ENCODE results near the gene NKD1.

The NKD1 gene

DNA sequence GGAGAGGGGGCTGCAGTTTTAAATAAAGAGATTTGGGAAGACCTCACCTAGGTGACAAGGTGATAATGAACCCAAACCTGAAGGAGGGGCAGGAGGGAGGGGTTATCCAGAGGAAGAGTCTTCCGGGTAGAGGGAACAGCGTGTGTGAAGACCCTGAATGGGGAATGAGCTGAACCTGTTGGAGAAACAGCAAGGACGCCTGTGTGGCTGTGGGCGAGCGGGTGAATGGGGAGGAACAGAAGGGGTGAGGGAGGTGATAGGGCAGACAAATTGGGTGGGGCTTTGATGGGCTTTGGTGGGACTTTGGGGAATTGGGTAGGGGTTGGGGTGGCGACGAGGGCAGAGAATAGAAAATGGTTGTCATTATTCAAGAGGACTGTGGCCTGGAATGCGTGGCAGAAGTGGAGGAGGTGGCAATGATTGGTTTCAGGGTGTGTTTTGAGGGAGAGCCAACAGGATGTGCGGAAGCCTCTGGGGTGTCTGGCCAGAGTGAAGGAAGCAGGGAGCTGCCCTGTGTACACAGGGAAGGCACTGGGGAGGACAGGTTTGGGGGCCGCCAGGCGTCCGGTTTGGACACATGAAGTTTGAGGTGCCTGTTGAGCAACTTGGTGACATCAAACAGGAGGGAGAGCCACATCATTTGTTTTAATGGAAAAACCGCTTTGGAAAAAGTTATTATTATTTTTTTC, 48.7 kb downstream of the NKD1 start:
- Histone ChIP-seq H3K4me1 (ENCODE audit: low read length) (no peaks in the 10 kb centered on the region), H3K4me3 (ENCODE audit: low read length) (no peak overlapping the region), H3F3A (ENCODE audit: insufficient read depth, low read length) (no peaks in the 10 kb centered on the region), H4K20me1 (ENCODE audit: insufficient read depth, low read length) (no peaks in the 10 kb centered on the region), H3K27me3 (replicated peaks; ENCODE audit: insufficient read depth, low read length) (no peaks in the 10 kb centered on the region), H3K9ac (ENCODE audit: low read length) (no peak overlapping the region), H3K4me2 (ENCODE audit: low read depth, low read length) (no peak overlapping the region), H3K36me3 (replicated peaks; ENCODE audit: insufficient read depth, low read length) (no peaks in the 10 kb centered on the region), H3K27ac (ENCODE audit: low read length) (no peak overlapping the region), H3K9me3 (replicated peaks; ENCODE audit: insufficient read depth, low read length) (no peaks in the 10 kb centered on the region), H3K9me2 (replicated peaks; ENCODE audit: insufficient read depth, low read length) (no peaks in the 10 kb centered on the region), H2AFZ (ENCODE audit: low read length) (no peak overlapping the region), H3K79me2 (ENCODE audit: low read length) (no peaks in the 10 kb centered on the region)
- TF ChIP-seq CTCF (IDR thresholded peaks at IDR 0.05; ENCODE audit: low read length): no peak
- DNase-seq: no peak

- H3K9ac ChIP-seq (ENCODE audit: low read length): no peak overlapping the region
- H3K4me3 ChIP-seq (ENCODE audit: low read length): no peak overlapping the region
- H3K79me2 ChIP-seq (ENCODE audit: low read length): no peaks in the 10 kb centered on the region
- no peaks in the 10 kb centered on the region for H3K36me3 ChIP-seq (replicated peaks; ENCODE audit: insufficient read depth, low read length)
- no peak for DNase-seq
- H3K27me3 ChIP-seq (replicated peaks; ENCODE audit: insufficient read depth, low read length): no peaks in the 10 kb centered on the region
- no peaks in the 10 kb centered on the region for H3K9me2 ChIP-seq (replicated peaks; ENCODE audit: insufficient read depth, low read length)
- H3F3A ChIP-seq (ENCODE audit: insufficient read depth, low read length): no peaks in the 10 kb centered on the region
- TF ChIP-seq CTCF (IDR thresholded peaks at IDR 0.05; ENCODE audit: low read length): no peak
- no peak for TF ChIP-seq EZH2 (optimal IDR thresholded peaks at IDR 0.05; ENCODE audit: low read depth, low read length)
- TF ChIP-seq EZH2phosphoT487 (IDR thresholded peaks at IDR 0.05; ENCODE audit: low read length): no peak
- no peaks in the 10 kb centered on the region for H4K20me1 ChIP-seq (ENCODE audit: insufficient read depth, low read length)
- no peaks in the 10 kb centered on the region for H3K4me1 ChIP-seq (ENCODE audit: low read length)
- no peak overlapping the region for H3K27ac ChIP-seq (ENCODE audit: low read length)
- no peaks in the 10 kb centered on the region for H3K9me3 ChIP-seq (replicated peaks; ENCODE audit: insufficient read depth, low read length)
- H2AFZ ChIP-seq (ENCODE audit: low read length): no peak overlapping the region
- no peak overlapping the region for H3K4me2 ChIP-seq (ENCODE audit: low read depth, low read length)
These were observed 49.5 kb downstream of the NKD1 start for GRCh38 chr16:50597563-50598255.

GRCh38 chr16:50598256-50598894, 50.2 kb downstream of the NKD1 start:
- DNase-seq: no peak
- Histone ChIP-seq H2AFZ (ENCODE audit: low read length) (no peak overlapping the region), H3K79me2 (ENCODE audit: low read length) (no peaks in the 10 kb centered on the region), H3K4me2 (ENCODE audit: low read depth, low read length) (no peak overlapping the region), H3K9ac (ENCODE audit: low read length) (no peak overlapping the region), H3K4me3 (ENCODE audit: low read length) (no peak overlapping the region), H3F3A (ENCODE audit: insufficient read depth, low read length) (no peaks in the 10 kb centered on the region), H3K9me2 (replicated peaks; ENCODE audit: insufficient read depth, low read length) (no peaks in the 10 kb centered on the region), H3K9me3 (replicated peaks; ENCODE audit: insufficient read depth, low read length) (no peaks in the 10 kb centered on the region), H3K27me3 (replicated peaks; ENCODE audit: insufficient read depth, low read length) (no peaks in the 10 kb centered on the region), H3K4me1 (ENCODE audit: low read length) (no peaks in the 10 kb centered on the region), H3K27ac (ENCODE audit: low read length) (no peak overlapping the region), H4K20me1 (ENCODE audit: insufficient read depth, low read length) (no peaks in the 10 kb centered on the region), H3K36me3 (replicated peaks; ENCODE audit: insufficient read depth, low read length) (no peaks in the 10 kb centered on the region)
- TF ChIP-seq EZH2 (optimal IDR thresholded peaks at IDR 0.05; ENCODE audit: low read depth, low read length) (no peak), EZH2phosphoT487 (IDR thresholded peaks at IDR 0.05; ENCODE audit: low read length) (no peak)

Measured in MM.1S (cell line).